Activated T-cell treated with anti-CD3 and anti-CD28 coated beads, Interleukin-2, amount 50 U/mL, for 24 hours (primary cell): ENCODE data around the gene TAF6.

Source experiments
- DNase-seq: peaks from one replicate; pipeline ENCODE4 v3.0.0-alpha.2; 2020
- H3K27ac Mint-ChIP-seq: 2 replicates; pipeline ENCODE4 v1.8.0; 2020; ENCODE audit warnings: mild to moderate bottlenecking, mixed read lengths
- H3K27me3 Mint-ChIP-seq: 2 replicates; pipeline ENCODE4 v1.8.0; 2020; ENCODE audit warnings: mixed read lengths
- H3K36me3 Mint-ChIP-seq: 2 replicates; pipeline ENCODE4 v1.8.0; 2020; ENCODE audit warnings: low read depth, mixed read lengths
- H3K4me1 Mint-ChIP-seq: 2 replicates; pipeline ENCODE4 v1.8.0; 2020; ENCODE audit warnings: low read depth, mixed read lengths
- H3K4me3 Mint-ChIP-seq: 2 replicates; pipeline ENCODE4 v1.8.0; 2020; ENCODE audit warnings: mild to moderate bottlenecking, moderate library complexity, mixed read lengths
- H3K9me3 Mint-ChIP-seq: 2 replicates; pipeline ENCODE4 v1.8.0; 2020; ENCODE audit warnings: mixed read lengths

TAF6 gene

DNA sequence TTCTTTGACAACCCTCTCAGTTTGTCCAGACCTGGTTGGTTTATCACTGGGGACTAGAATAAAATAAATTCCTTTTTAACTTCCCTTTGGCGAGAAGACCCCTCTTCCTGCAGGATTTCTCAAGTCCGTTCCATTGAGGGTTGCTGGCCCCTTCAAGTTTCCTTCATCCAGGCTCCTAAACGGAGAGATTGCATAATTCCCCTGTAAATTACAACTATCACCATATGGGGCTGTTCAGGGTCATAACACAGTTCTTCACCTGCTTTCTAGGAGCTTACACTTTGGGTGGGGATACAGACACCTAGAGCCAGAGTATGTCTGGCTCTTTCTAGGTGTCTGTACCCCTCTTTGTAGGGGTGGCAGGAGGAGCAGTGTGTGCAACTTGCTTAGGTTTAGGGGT lies 33.6 kb downstream of the TAF6 start:
- Mint-ChIP-seq H3K27ac (no peak overlapping the region), H3K4me1 (peaks cover 38% of the 10 kb centered on the region), H3K27me3 (no peaks in the 10 kb centered on the region), H3K4me3 (no peak overlapping the region), H3K9me3 (no peaks in the 10 kb centered on the region), H3K36me3 (peaks cover 26% of the 10 kb centered on the region)
- no peak for DNase-seq

DNA sequence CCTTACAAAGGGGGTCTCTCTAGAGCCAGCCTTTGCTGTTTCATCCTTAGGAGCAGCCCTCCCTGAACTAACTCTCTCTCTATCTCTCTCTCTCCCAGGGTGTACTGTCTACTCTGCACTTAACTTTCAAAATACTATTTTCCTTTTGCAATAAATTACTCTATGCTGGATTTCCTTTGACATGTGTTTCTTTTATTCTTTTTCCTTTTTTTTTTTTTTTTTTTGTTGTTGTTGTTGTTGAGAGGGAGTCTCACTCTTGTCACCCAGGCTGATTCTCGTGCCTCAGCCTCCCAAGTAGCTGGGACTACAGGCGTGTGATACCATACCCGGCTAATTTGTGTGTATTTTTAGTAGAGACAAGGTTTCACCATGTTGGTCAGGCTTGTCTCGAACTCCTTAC lies 36.2 kb downstream of the TAF6 start:
- peak overlapping the region; percentile 93 for H3K27ac Mint-ChIP-seq
- no peaks in the 10 kb centered on the region for H3K9me3 Mint-ChIP-seq
- H3K27me3 Mint-ChIP-seq: no peaks in the 10 kb centered on the region
- H3K36me3 Mint-ChIP-seq: peaks cover 27% of the 10 kb centered on the region
- no peak for DNase-seq
- H3K4me1 Mint-ChIP-seq: peaks cover 35% of the 10 kb centered on the region
- peak overlapping the region; percentile 88 for H3K4me3 Mint-ChIP-seq

DNA sequence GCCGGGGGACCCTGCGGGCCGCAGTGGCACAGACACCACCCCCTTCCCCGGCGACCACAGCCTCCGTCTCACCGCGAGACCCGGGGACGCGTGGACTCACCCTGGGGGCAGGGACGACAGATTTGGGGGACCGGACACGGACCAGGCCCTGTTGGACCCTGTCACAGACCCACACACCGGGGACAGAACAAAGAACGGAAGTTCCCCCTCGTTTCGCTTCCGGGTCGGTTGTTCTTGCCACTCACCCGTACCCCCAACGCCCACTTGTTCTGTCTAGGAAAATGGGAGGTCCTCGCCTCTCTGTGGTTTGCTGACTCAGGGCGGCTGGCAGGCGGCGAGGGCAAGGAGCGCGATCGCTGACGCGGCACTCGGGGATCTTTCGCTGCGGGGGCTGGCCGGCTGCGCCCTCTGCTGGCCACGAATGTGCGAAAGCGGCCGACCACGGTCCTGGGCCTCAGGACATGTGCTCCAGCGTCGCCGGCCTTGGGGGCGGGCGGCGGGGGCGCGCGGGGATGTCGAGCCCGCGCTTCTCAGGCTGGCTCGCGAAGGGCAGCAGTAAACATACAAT lies 37.5 kb downstream of the TAF6 start, which contains the start of gene ZNF3:
Gene ZNF3, minus strand, starts transcription at position 189 of the 568 bp plus-strand sequence. CDS start 4,366 bp downstream, outside the sequence.
- Mint-ChIP-seq H3K4me1 (peaks cover 28% of the 10 kb centered on the region), H3K4me3 (peak within 1 kb of the TSS; percentile 88), H3K36me3 (peaks cover 38% of the 10 kb centered on the region), H3K27me3 (no peaks in the 10 kb centered on the region), H3K27ac (peak within 1 kb of the TSS; percentile 93), H3K9me3 (no peaks in the 10 kb centered on the region)
- peak; percentile 98 for DNase-seq

DNA sequence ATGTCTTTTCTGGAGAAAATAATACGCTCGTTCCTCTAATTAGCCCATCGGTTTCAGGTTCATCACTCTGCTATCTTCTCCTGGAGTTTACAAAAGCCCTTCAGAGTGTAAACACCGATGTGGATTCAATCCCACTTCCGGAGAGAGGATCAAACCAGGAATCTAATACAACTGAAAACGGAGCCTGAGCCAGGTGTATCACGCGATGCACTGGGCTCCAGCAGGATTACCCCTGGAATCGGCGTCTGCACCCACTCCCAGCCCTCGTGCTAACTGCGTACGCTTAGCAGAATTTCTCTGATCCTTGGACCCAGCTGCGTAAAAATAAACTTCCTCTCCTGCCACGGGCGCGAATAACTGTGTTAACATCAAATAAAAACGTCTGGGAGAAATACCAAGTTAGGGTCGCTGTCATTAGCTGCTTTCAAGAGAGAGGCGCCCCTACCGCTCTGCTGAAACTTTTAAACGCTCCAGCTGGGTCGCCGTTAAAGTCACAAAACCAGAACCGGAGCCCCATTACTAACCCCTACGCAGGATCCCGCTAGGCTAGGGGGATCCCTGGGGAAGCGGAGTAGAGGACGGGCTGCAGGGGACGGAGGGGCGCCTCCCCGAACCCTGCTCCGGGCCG lies 38.1 kb downstream of the TAF6 start:
- Mint-ChIP-seq H3K9me3 (no peaks in the 10 kb centered on the region), H3K36me3 (peaks cover 44% of the 10 kb centered on the region), H3K27ac (peak overlapping the region; percentile 93), H3K27me3 (no peaks in the 10 kb centered on the region), H3K4me3 (peak overlapping the region; percentile 88), H3K4me1 (peaks cover 28% of the 10 kb centered on the region)
- no peak for DNase-seq

DNA sequence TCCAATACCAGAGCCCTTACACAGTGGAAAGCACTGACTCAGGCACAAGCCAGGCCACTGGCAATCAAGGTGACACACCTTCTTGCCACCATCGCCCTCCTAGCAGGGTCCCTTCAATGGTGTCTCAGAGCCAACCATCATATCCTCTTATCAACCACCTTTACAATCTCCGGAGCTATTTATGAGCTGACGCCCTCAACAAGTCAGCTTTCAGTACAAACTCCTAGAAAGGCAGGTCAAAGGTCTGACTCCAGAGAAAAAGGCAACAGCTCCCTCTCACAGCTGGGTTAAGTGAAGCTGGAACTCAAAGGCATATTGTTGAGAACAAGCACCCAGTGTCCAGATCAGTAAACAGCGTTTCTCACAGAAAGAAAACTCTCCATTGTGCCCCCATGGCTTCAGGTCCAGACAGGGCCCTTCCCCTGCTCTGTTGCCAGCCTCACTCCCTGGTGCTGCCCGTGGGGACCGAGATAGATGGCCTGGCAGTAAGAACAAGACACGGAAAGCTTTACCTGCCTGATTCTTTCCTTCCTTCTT lies 40.1 kb downstream of the TAF6 start:
- Mint-ChIP-seq H3K36me3 (peaks cover 63% of the 10 kb centered on the region), H3K27ac (peak overlapping the region; percentile 57), H3K27me3 (no peaks in the 10 kb centered on the region), H3K4me3 (peak overlapping the region; percentile 43), H3K9me3 (no peaks in the 10 kb centered on the region), H3K4me1 (peaks cover 28% of the 10 kb centered on the region)
- no peak for DNase-seq

GRCh38 chr7:100077205-100077604 lies 42.0 kb downstream of the TAF6 start:
- Mint-ChIP-seq H3K27me3 (no peaks in the 10 kb centered on the region), H3K27ac (no peak overlapping the region), H3K4me3 (no peak overlapping the region), H3K9me3 (peaks cover 7% of the 10 kb centered on the region), H3K4me1 (peaks cover 21% of the 10 kb centered on the region), H3K36me3 (peaks cover 82% of the 10 kb centered on the region)
- no peak for DNase-seq

DNA sequence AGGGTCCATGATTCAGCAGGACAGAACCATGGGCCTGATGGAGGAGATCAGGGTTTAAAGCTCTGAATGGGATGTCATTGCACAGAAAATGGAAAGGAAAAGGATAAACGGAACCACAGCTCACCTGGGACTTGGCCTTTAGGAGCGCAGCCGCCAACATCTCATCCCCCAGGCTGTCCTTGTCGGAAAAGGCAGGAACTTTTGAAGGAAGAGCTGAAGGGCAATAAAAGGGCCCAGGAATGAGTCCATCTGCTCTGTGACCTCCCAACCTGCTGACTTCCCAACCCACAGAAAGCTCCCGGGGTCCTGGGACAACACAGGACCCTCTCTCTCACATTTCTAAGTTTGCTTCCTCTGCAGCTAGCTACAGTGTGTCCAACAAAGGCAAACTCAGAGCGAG lies 43.7 kb downstream of the TAF6 start:
- Mint-ChIP-seq H3K4me1 (peaks cover 14% of the 10 kb centered on the region), H3K27me3 (no peaks in the 10 kb centered on the region), H3K27ac (no peak overlapping the region), H3K4me3 (no peak overlapping the region), H3K36me3 (peaks cover 94% of the 10 kb centered on the region), H3K9me3 (peaks cover 25% of the 10 kb centered on the region)
- no peak for DNase-seq

DNA sequence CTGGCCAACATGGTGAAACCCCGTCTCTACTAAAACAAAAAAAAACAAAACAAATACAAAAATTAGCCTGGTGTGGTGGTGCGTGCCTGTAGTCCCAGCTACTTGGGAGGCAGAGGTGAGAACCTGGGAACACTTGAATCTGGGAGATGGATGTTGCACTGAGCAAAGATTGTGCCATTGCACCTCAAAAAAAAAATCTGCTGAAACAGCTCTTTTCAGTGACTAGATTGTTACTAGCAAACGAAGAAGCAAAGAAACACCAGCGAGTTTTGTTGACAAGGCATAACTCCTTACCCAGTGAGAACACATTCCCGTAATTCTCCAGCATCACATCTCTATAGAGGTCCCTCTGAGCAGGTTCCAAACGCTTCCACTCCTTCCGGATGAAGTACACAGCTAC lies 44.3 kb downstream of the TAF6 start:
- Mint-ChIP-seq H3K27ac (no peak overlapping the region), H3K36me3 (peaks cover 95% of the 10 kb centered on the region)

GRCh38 chr7:100072462-100072861 lies 46.7 kb downstream of the TAF6 start:
- DNase-seq: no peak
- Mint-ChIP-seq H3K36me3 (peaks cover 95% of the 10 kb centered on the region), H3K4me1 (no peaks in the 10 kb centered on the region), H3K9me3 (peaks cover 30% of the 10 kb centered on the region), H3K27ac (no peak overlapping the region), H3K27me3 (no peaks in the 10 kb centered on the region), H3K4me3 (no peak overlapping the region)

More for the DNA sequence above, 44.3 kb downstream of the TAF6 start:
- Mint-ChIP-seq H3K4me1 (peaks cover 10% of the 10 kb centered on the region), H3K27me3 (no peaks in the 10 kb centered on the region), H3K9me3 (peaks cover 30% of the 10 kb centered on the region), H3K4me3 (no peak overlapping the region)
- no peak for DNase-seq

DNA sequence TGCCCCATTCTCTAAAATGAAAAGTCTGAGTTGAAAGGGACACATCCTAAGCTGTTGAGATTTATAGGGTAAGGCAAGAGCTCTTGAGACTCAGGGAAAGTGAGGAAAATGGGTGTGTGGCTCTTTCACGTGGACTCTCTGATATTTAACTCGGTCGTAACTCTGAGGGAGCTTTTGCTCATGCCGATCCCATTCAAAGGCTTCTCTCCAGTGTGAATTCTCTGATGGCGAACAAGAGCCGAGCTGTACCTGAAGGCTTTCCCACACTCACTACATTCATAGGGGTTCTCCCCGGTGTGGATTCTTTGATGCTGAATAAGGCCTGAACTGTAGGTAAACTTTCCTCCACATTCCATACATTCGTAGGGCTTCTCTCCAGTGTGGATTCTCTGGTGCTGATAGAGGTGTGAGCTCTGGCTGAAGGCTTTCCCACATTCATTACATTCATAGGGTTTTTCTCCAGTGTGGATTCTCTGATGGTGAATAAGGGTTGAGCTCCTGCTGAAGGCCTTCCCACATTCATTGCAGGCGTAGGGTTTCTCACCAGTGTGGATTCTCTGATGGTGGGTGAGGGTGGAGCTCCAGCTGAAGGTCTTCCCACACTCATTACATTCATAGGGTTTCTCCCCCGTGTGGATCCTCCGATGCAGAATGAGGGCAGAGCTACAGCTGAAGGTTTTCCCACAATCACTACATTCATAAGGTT lies 48.0 kb downstream of the TAF6 start:
- peaks cover 89% of the 10 kb centered on the region for H3K36me3 Mint-ChIP-seq
- H3K4me1 Mint-ChIP-seq: no peaks in the 10 kb centered on the region
- H3K4me3 Mint-ChIP-seq: no peak overlapping the region

GRCh38 chr7:100069991-100070390 lies 49.2 kb downstream of the TAF6 start:
- no peak for DNase-seq
- peaks cover 87% of the 10 kb centered on the region for H3K36me3 Mint-ChIP-seq
- H3K9me3 Mint-ChIP-seq: peaks cover 30% of the 10 kb centered on the region
- H3K4me3 Mint-ChIP-seq: no peak overlapping the region
- H3K27me3 Mint-ChIP-seq: no peaks in the 10 kb centered on the region
- no peaks in the 10 kb centered on the region for H3K4me1 Mint-ChIP-seq
- H3K27ac Mint-ChIP-seq: no peak overlapping the region

More for the DNA sequence above, 48.0 kb downstream of the TAF6 start:
- Mint-ChIP-seq H3K9me3 (peaks cover 30% of the 10 kb centered on the region), H3K27me3 (no peaks in the 10 kb centered on the region), H3K27ac (no peak overlapping the region)
- no peak for DNase-seq

DNA sequence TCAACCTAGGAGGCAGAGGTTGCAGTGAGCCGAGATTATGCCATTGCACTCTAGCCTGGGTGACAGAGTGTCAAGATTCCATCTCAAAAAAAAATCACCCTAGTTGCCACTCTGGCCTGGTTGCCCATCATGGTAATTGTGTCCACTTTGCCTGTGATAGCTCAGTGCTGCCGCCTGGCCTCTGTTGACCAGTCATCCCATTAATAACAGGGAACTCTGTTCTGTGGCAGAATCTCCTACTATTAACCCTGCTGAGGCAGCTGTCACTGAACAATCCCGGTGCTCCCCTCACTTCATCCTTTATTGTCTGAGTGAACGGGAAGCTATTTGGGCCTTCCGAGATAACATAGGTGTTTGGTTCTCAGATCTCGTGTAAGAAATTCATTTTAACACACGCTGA lies 52.2 kb downstream of the TAF6 start:
- peaks cover 20% of the 10 kb centered on the region for H3K9me3 Mint-ChIP-seq
- peak overlapping the region; percentile 9 for H3K27ac Mint-ChIP-seq
- H3K27me3 Mint-ChIP-seq: no peaks in the 10 kb centered on the region
- H3K4me1 Mint-ChIP-seq: no peaks in the 10 kb centered on the region
- no peak for DNase-seq
- peaks cover 80% of the 10 kb centered on the region for H3K36me3 Mint-ChIP-seq
- no peak overlapping the region for H3K4me3 Mint-ChIP-seq

DNA sequence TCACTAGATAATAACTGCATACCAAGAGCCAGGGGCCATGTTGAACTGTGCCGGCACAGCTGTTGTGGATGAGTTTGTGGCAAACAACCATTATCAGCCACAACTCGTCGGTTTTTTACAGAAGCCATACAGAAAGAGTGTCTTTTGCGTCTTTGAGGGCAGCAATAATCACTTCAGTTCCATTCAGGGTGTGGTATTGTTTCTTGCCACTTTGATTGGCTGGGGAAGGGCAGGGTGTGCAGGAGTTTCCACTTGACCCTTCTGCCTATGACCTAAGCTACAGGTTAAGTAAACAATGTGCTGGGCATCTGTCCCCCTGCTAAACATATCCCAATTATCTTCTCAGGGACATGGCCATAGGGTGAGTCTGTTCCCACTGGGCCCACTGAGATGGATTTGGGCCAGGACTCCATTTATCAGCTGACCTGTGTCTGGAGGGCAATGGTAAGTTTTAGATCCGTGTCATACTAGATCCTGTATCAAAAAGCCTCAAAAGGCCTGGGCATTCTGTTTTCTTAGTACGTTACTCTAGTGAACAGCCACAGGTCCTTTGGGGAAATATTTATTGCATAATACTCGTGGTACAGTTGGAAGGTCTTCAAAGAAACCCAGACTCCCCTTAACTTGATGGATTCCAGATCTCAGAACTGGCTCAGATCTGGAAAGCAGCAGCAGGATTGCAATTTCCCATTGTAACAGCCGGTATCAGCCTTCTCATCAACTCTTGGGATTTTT lies 53.5 kb downstream of the TAF6 start:
- Mint-ChIP-seq H3K4me3 (no peak overlapping the region), H3K4me1 (no peaks in the 10 kb centered on the region), H3K9me3 (peaks cover 7% of the 10 kb centered on the region), H3K27ac (no peak overlapping the region), H3K27me3 (no peaks in the 10 kb centered on the region), H3K36me3 (peaks cover 79% of the 10 kb centered on the region)
- DNase-seq: no peak

- no peaks in the 10 kb centered on the region for H3K9me3 Mint-ChIP-seq
- H3K27me3 Mint-ChIP-seq: no peaks in the 10 kb centered on the region
- H3K27ac Mint-ChIP-seq: no peak overlapping the region
- H3K4me1 Mint-ChIP-seq: no peaks in the 10 kb centered on the region
- no peak overlapping the region for H3K4me3 Mint-ChIP-seq
- DNase-seq: no peak
- H3K36me3 Mint-ChIP-seq: peaks cover 72% of the 10 kb centered on the region
Measured at GRCh38 chr7:100064162-100064561, 55.0 kb downstream of the TAF6 start.
